Peyer's patch (tissue), 4 donors: Measurements from ENCODE around the gene GLRA3.

Experiments
- POLR2A ChIP-seq, 2 donors: fragments of 450-650 bp; IDR thresholded peaks; one replicate each; pipeline ENCODE4 v1.5.1; 2017; ENCODE audit warnings: antibody characterized with exemption in 2 of 2, mild to moderate bottlenecking in 2 of 2, moderate library complexity in 2 of 2
- TF ChIP-seq, protein P1 (sequence below), 6 experiments: fragments of 450-650 bp in 4 of 6; fragments of 200-600 bp in 2 of 6; sonication (generic) in 1 of 6; IDR thresholded peaks; one replicate each; pipeline ENCODE4 v1.5.1; 2017 to 2019; ENCODE audit warnings: antibody characterized with exemption in 6 of 6, mild to moderate bottlenecking in 3 of 6, moderate library complexity in 1 of 6

DNA sequence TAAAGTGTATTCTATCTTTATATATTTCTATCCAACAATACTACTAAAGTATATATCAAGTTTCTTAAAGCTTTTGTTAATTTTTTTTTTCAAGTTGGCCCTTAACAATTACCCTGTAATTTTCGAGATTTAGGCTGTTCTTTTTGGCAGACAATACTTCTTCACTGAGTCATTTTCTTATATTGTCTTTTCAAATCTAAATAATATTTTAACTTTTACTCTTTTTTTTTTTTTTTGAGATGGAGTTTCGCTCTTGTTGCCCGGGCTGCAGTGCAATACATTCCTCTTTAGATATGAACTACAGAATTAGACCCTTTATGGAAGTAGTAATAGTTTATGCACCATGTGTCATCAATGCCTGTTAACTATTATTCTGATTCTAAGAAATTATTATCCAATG, 120.7 kb downstream of the GLRA3 start:
- TF ChIP-seq, protein P1, sequence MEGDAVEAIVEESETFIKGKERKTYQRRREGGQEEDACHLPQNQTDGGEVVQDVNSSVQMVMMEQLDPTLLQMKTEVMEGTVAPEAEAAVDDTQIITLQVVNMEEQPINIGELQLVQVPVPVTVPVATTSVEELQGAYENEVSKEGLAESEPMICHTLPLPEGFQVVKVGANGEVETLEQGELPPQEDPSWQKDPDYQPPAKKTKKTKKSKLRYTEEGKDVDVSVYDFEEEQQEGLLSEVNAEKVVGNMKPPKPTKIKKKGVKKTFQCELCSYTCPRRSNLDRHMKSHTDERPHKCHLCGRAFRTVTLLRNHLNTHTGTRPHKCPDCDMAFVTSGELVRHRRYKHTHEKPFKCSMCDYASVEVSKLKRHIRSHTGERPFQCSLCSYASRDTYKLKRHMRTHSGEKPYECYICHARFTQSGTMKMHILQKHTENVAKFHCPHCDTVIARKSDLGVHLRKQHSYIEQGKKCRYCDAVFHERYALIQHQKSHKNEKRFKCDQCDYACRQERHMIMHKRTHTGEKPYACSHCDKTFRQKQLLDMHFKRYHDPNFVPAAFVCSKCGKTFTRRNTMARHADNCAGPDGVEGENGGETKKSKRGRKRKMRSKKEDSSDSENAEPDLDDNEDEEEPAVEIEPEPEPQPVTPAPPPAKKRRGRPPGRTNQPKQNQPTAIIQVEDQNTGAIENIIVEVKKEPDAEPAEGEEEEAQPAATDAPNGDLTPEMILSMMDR (IDR thresholded peaks at IDR 0.05): no peak
- TF ChIP-seq POLR2A (IDR thresholded peaks at IDR 0.05): no peak
